ENCODE data around the gene KPNB1. TPM values are rescaled to one million over a fixed set of nuclear protein-coding genes. Genes with fewer than 3 reads are reported as not detected.
A peak's percentile ranks its signal among the peaks of the same experiment; 100 is the strongest.

The KPNB1 gene
- polyA plus RNA-seq, 3 donors: 5.8 to 83.3 (median 13.2) TPM

DNA sequence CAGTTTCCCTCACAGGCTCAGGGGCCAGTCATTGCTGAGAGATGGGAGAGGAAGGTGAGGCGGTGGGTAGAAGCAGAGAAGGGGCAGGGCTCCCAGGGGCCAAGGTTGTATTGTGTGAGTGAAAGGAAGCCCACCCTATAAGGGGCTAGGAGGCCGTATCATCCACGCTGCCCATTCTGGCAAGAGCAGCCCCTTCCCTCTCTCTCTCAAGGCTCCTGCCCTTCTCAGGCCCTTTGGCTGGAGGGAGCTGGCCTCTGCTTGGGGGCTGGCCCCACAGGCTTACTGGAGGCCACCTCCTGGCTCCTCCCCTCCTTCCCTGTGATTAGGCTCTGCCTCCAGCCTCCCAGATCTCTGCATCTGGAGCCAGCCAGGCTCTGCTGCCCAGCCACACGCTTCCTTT lies 51.9 kb downstream of the KPNB1 start:
- intact Hi-C loops (cut with micrococcal nuclease): no loop called here
- H3K4me1 ChIP-seq (ENCODE audit: control insufficient read depth in 1 of 2, insufficient read depth in 2 of 2, low read length in 2 of 2): peaks cover 32 to 36% of the 10 kb centered on the region in 2 donors
- H3K79me2 ChIP-seq (ENCODE audit: insufficient read depth, low read length): no peaks in the 10 kb centered on the region
- no peaks in the 10 kb centered on the region for H3K9me3 ChIP-seq (replicated peaks in 1 of 2; ENCODE audit: control insufficient read depth in 1 of 2, insufficient read depth in 1 of 2, low read length in 2 of 2)
- Mint-ChIP-seq H3K36me3 (peaks cover 3 to 4% of the 10 kb centered on the region in 2 donors), H3K27ac (no peak overlapping the region), H3K27me3 (ENCODE audit: low read depth in 3 of 3) (peaks cover 18 to 34% (median 19%) of the 10 kb centered on the region in 3 donors), H3K4me1 (peaks cover 37% of the 10 kb centered on the region), H3K9me3 (peaks cover 0 to 3% (median 0%) of the 10 kb centered on the region in 7 donors), H3K4me3 (no peak overlapping the region)
- H4K20me1 ChIP-seq (ENCODE audit: insufficient read depth, low read length): peaks cover 6% of the 10 kb centered on the region
- no peaks in the 10 kb centered on the region for H3K36me3 ChIP-seq (replicated peaks in 1 of 2; ENCODE audit: control insufficient read depth in 1 of 2, insufficient read depth in 2 of 2, low read length in 2 of 2)
- H3K27me3 ChIP-seq (ENCODE audit: control insufficient read depth in 2 of 2, insufficient read depth in 2 of 2, low read length in 2 of 2): peaks cover 0 to 15% of the 10 kb centered on the region in 2 donors
- no peak overlapping the region for H3K4me2 ChIP-seq (replicated peaks; ENCODE audit: extremely low read depth, low read length, poor library complexity, severe bottlenecking)
- no peak for TF ChIP-seq CTCF (IDR thresholded peaks at IDR 0.05)
- no peak overlapping the region for H3K9ac ChIP-seq (ENCODE audit: insufficient read depth, low read length, poor library complexity, severe bottlenecking)
- no peak overlapping the region for H3K4me3 ChIP-seq (replicated peaks in 1 of 3; ENCODE audit: low read depth in 2 of 3, low read length in 3 of 3)
- WGBS (ENCODE audit: insufficient coverage): 100% methylated on average over 1 of the region's 4 CpGs
- H3K27ac ChIP-seq (ENCODE audit: low read depth in 1 of 2, low read length in 2 of 2): no peak overlapping the region
- no peak overlapping the region for H2AFZ ChIP-seq (ENCODE audit: insufficient read depth, low read depth, low read length, poor library complexity, severe bottlenecking)
- DNase-seq: no peak

- Histone ChIP-seq H3K36me3 (replicated peaks in 1 of 2; ENCODE audit: control insufficient read depth in 1 of 2, insufficient read depth in 2 of 2, low read length in 2 of 2) (no peaks in the 10 kb centered on the region), H3K9me3 (replicated peaks in 1 of 2; ENCODE audit: control insufficient read depth in 1 of 2, insufficient read depth in 1 of 2, low read length in 2 of 2) (no peaks in the 10 kb centered on the region), H3K4me1 (ENCODE audit: control insufficient read depth in 1 of 2, insufficient read depth in 2 of 2, low read length in 2 of 2) (peaks cover 41 to 44% of the 10 kb centered on the region in 2 donors), H3K4me2 (replicated peaks; ENCODE audit: extremely low read depth, low read length, poor library complexity, severe bottlenecking) (peak overlapping the region; percentile 78), H4K20me1 (ENCODE audit: insufficient read depth, low read length) (peaks cover 6% of the 10 kb centered on the region), H3K27ac (ENCODE audit: low read depth in 1 of 2, low read length in 2 of 2) (no peak overlapping the region), H3K79me2 (ENCODE audit: insufficient read depth, low read length) (no peaks in the 10 kb centered on the region), H3K9ac (ENCODE audit: insufficient read depth, low read length, poor library complexity, severe bottlenecking) (no peak overlapping the region), H3K27me3 (ENCODE audit: control insufficient read depth in 2 of 2, insufficient read depth in 2 of 2, low read length in 2 of 2) (peaks cover 0 to 15% of the 10 kb centered on the region in 2 donors), H3K4me3 (replicated peaks in 1 of 3; ENCODE audit: low read depth in 2 of 3, low read length in 3 of 3) (no peak overlapping the region), H2AFZ (ENCODE audit: insufficient read depth, low read depth, low read length, poor library complexity, severe bottlenecking) (no peak overlapping the region)
- H3K9me3 Mint-ChIP-seq: peaks cover 0 to 5% (median 0%) of the 10 kb centered on the region in 7 donors
- TF ChIP-seq CTCF (IDR thresholded peaks at IDR 0.05): no peak
- peaks cover 46% of the 10 kb centered on the region for H3K4me1 Mint-ChIP-seq
- 100% methylated on average over 4 of the region's 12 CpGs for WGBS (ENCODE audit: insufficient coverage)
- no peak for DNase-seq
- no peak overlapping the region for H3K4me3 Mint-ChIP-seq
- intact Hi-C loops (cut with micrococcal nuclease): no loop called here
- H3K36me3 Mint-ChIP-seq: peaks cover 3 to 4% of the 10 kb centered on the region in 2 donors
- H3K27me3 Mint-ChIP-seq (ENCODE audit: low read depth in 3 of 3): peaks cover 18 to 34% (median 18%) of the 10 kb centered on the region in 3 donors
- peak overlapping the region in 2 of 7 donors; percentile 18 to 68 for H3K27ac Mint-ChIP-seq
These were observed 52.8 kb downstream of the KPNB1 start for GRCh38 chr17:47702391-47702995.

Measured in CD14-positive monocyte (primary cell).